GM23338 (cell line): ENCODE measurements around the gene PCDHGA11.
"Not testable (repeated sequence)": the region's sequence is repeated elsewhere in the genome, so short reads cannot be mapped to it uniquely, and the experiment has no call there.

Experiments
- EZH2phosphoT487 ChIP-seq: fragments of 200-600 bp; sonication (generic); IDR thresholded peaks from one replicate; pipeline ENCODE4 v1.8.1; 2018; ENCODE audit warnings: antibody characterized with exemption; ENCODE audit not compliant: unreplicated experiment
- JUNB ChIP-seq: IDR thresholded peaks from one replicate; pipeline ENCODE4 v1.6.1; 2016; ENCODE audit warnings: antibody characterized with exemption; ENCODE audit not compliant: unreplicated experiment
- TF ChIP-seq, protein P1 (sequence below), 2 experiments: fragments of 200-600 bp in 1 of 2; sonication (generic) in 1 of 2; conservative IDR thresholded peaks; 2 replicates each; pipeline versions ENCODE4 v1.5.1 to v1.6.1; 2016 to 2017; ENCODE audit warnings: antibody characterized with exemption in 2 of 2, low read depth in 2 of 2, mild to moderate bottlenecking in 2 of 2, moderate library complexity in 1 of 2

DNA sequence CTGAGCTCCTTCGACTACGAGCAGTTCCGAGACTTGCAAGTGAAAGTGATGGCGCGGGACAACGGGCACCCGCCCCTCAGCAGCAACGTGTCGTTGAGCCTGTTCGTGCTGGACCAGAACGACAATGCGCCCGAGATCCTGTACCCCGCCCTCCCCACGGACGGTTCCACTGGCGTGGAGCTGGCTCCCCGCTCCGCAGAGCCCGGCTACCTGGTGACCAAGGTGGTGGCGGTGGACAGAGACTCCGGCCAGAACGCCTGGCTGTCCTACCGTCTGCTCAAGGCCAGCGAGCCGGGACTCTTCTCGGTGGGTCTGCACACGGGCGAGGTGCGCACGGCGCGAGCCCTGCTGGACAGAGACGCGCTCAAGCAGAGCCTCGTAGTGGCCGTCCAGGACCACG is 11.5 kb downstream of the PCDHGA11 start:
- TF ChIP-seq, protein P1, sequence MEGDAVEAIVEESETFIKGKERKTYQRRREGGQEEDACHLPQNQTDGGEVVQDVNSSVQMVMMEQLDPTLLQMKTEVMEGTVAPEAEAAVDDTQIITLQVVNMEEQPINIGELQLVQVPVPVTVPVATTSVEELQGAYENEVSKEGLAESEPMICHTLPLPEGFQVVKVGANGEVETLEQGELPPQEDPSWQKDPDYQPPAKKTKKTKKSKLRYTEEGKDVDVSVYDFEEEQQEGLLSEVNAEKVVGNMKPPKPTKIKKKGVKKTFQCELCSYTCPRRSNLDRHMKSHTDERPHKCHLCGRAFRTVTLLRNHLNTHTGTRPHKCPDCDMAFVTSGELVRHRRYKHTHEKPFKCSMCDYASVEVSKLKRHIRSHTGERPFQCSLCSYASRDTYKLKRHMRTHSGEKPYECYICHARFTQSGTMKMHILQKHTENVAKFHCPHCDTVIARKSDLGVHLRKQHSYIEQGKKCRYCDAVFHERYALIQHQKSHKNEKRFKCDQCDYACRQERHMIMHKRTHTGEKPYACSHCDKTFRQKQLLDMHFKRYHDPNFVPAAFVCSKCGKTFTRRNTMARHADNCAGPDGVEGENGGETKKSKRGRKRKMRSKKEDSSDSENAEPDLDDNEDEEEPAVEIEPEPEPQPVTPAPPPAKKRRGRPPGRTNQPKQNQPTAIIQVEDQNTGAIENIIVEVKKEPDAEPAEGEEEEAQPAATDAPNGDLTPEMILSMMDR (conservative IDR thresholded peaks at IDR 0.05; ENCODE audit: low read depth in 2 of 2): not testable (repeated sequence)
- not testable (repeated sequence) for TF ChIP-seq JUNB, EZH2phosphoT487
